CD14-positive monocyte (primary cell): ENCODE data around the gene SZT2. TPM values are rescaled to one million over a fixed set of nuclear protein-coding genes. Genes with fewer than 3 reads are reported as not detected.
A peak's percentile ranks its signal among the peaks of the same experiment; 100 is the strongest.
"Not testable (repeated sequence)": the region's sequence is repeated elsewhere in the genome, so short reads cannot be mapped to it uniquely, and the experiment has no call there.

Experiments
- DNase-seq, 3 donors: peaks; one replicate each; pipeline ENCODE4 v3.0.0-alpha.2; 2011 to 2022
- H2AFZ ChIP-seq: 2 replicates; pipeline ENCODE4 v1.6.0; 2012; ENCODE audit warnings: mild to moderate bottlenecking, low read depth, low read length, inconsistent platforms; ENCODE audit not compliant: insufficient read depth, poor library complexity, severe bottlenecking
- H3K27ac ChIP-seq, 2 donors: 1 replicate in 1 of 2; 2 replicates in 1 of 2; pipeline ENCODE4 v1.5.1; 2012 to 2013; ENCODE audit warnings: low read length in 2 of 2, control low read depth in 1 of 2, inconsistent platforms in 1 of 2, low read depth in 1 of 2, mild to moderate bottlenecking in 1 of 2
- H3K27me3 ChIP-seq, 2 donors: one replicate each; pipeline versions ENCODE4 v1.6.0 to v1.6.1; 2011 to 2013; ENCODE audit warnings: low read length in 2 of 2; ENCODE audit not compliant: control insufficient read depth in 2 of 2, insufficient read depth in 2 of 2
- H3K36me3 ChIP-seq, 2 donors: replicated peaks in 1 of 2; 1 replicate in 1 of 2; 2 replicates in 1 of 2; pipeline versions ENCODE4 v1.5.1 to v1.6.1; 2012 to 2013; ENCODE audit warnings: low read length in 2 of 2, control low read depth in 1 of 2, inconsistent platforms in 1 of 2, mild to moderate bottlenecking in 1 of 2; ENCODE audit not compliant: insufficient read depth in 2 of 2, control insufficient read depth in 1 of 2
- H3K4me1 ChIP-seq, 2 donors: 1 replicate in 1 of 2; 2 replicates in 1 of 2; pipeline versions ENCODE4 v1.5.1 to v1.6.1; 2012 to 2013; ENCODE audit warnings: low read length in 2 of 2, control low read depth in 1 of 2, inconsistent platforms in 1 of 2, mild to moderate bottlenecking in 1 of 2, moderate library complexity in 1 of 2; ENCODE audit not compliant: insufficient read depth in 2 of 2, control insufficient read depth in 1 of 2
- H3K4me2 ChIP-seq: replicated peaks from 2 replicates; pipeline ENCODE3; 2012; ENCODE audit warnings: low read length, moderate library complexity, mild to moderate bottlenecking; ENCODE audit not compliant: poor library complexity, severe bottlenecking; ENCODE audit errors: extremely low read depth
- H3K4me3 ChIP-seq, 3 experiments: fragments of 200-600 bp in 1 of 3; sonication (generic) in 1 of 3; replicated peaks in 1 of 3; 1 replicate in 2 of 3; 2 replicates in 1 of 3; pipeline ENCODE4 v1.5.1; 2011 to 2013; ENCODE audit warnings: low read length in 3 of 3, mild to moderate bottlenecking in 3 of 3, control low read depth in 2 of 3, low read depth in 2 of 3, inconsistent platforms in 1 of 3, moderate library complexity in 1 of 3
- H3K79me2 ChIP-seq: 2 replicates; pipeline ENCODE4 v1.6.0; 2012; ENCODE audit warnings: mild to moderate bottlenecking, control low read depth, inconsistent platforms, low read length, moderate library complexity; ENCODE audit not compliant: insufficient read depth
- H3K9ac ChIP-seq: 2 replicates; pipeline ENCODE4 v1.6.0; 2017; ENCODE audit warnings: low read length, mild to moderate bottlenecking; ENCODE audit not compliant: insufficient read depth, poor library complexity, severe bottlenecking
- H3K9me3 ChIP-seq, 2 donors: replicated peaks in 1 of 2; 1 replicate in 1 of 2; 2 replicates in 1 of 2; pipeline versions ENCODE4 v1.5.1 to v1.6.1; 2012 to 2013; ENCODE audit warnings: low read length in 2 of 2, control low read depth in 1 of 2; ENCODE audit not compliant: control insufficient read depth in 1 of 2, insufficient read depth in 1 of 2
- H4K20me1 ChIP-seq: 2 replicates; pipeline ENCODE4 v1.6.0; 2012; ENCODE audit warnings: mild to moderate bottlenecking, low read length, control low read depth, moderate library complexity; ENCODE audit not compliant: insufficient read depth
- H3K27ac Mint-ChIP-seq, 7 donors: one replicate each; pipeline ENCODE4 v1.8.0; 2020; ENCODE audit warnings: mild to moderate bottlenecking in 7 of 7, mixed read lengths in 7 of 7, moderate library complexity in 6 of 7, inconsistent platforms in 2 of 7
- H3K27me3 Mint-ChIP-seq, 3 donors: one replicate each; pipeline ENCODE4 v1.8.0; 2021 to 2022; ENCODE audit warnings: low read depth in 3 of 3, mild to moderate bottlenecking in 3 of 3, mixed read lengths in 3 of 3, moderate library complexity in 3 of 3, inconsistent platforms in 1 of 3
- H3K36me3 Mint-ChIP-seq, 2 donors: one replicate each; pipeline ENCODE4 v1.8.0; 2020; ENCODE audit warnings: mixed read lengths in 2 of 2, inconsistent platforms in 1 of 2, mild to moderate bottlenecking in 1 of 2
- H3K4me1 Mint-ChIP-seq: one replicate; pipeline ENCODE4 v1.8.0; 2020; ENCODE audit warnings: mild to moderate bottlenecking, mixed read lengths
- H3K4me3 Mint-ChIP-seq, 2 donors: one replicate each; pipeline ENCODE4 v1.8.0; 2020; ENCODE audit warnings: mild to moderate bottlenecking in 2 of 2, mixed read lengths in 2 of 2, moderate library complexity in 1 of 2
- H3K9me3 Mint-ChIP-seq, 7 donors: one replicate each; pipeline ENCODE4 v1.8.0; 2020 to 2022; ENCODE audit warnings: mixed read lengths in 7 of 7, mild to moderate bottlenecking in 6 of 7, moderate library complexity in 6 of 7, inconsistent platforms in 2 of 7
- WGBS: methylation state at CpG from one replicate; pipeline ENCODE4 v1.1.5; 2013; ENCODE audit warnings: missing lambda C conversion rate; ENCODE audit not compliant: insufficient coverage; 5-methylcytosine and 5-hydroxymethylcytosine counted together
- intact Hi-C, 2 donors: fragments of 100-400 bp; cut with micrococcal nuclease; formaldehyde crosslinking; loops; one replicate each; pipeline versions ENCODE4 v1.15.0 to v1.15.1; 2023
- polyA plus RNA-seq, 3 donors: library from polyadenylated mRNA; depleted of rRNA in 1 of 3; unstranded in 2 of 3; stranded (reverse) in 1 of 3; fragments of 300-500 nt in 2 of 3; fragments of >200 nt in 1 of 3; fragmentation: Illumina TruSeq in 2 of 3; gene quantifications; 1 replicate in 2 of 3; 2 replicates in 1 of 3; pipeline ENCODE4 v1.2.3, GENCODE V29; 2012 to 2021
- TF ChIP-seq, protein P1 (sequence below): fragments of 200-600 bp; IDR thresholded peaks from one replicate; pipeline ENCODE4 v1.8.0; 2022; ENCODE audit warnings: antibody characterized with exemption, mild to moderate bottlenecking

The SZT2 gene
- polyA plus RNA-seq, 3 donors = 2.4 to 29.9 (median 2.6) TPM

DNA sequence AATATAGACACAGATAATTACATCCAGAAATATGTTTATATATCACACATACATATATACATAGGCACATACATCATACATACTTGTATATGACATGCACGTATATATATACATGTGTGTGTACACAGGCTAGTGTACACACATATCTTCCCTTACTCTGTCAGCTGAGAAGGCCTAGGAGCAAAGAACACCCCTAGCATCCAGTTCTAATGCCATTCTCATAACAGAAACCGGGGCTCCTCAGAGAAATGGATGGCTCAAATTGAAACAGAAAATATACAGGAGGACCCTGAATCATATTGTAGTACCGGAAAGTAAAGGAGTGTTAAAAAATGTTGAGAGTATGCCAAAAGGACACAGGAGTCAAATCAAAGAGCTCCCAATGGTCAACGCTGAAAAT is 83.8 kb downstream of the SZT2 start:
- H3K27ac ChIP-seq = no peak overlapping the region
- no peak overlapping the region for H2AFZ ChIP-seq
- Mint-ChIP-seq H3K9me3 (peaks cover 0 to 1% (median 0%) of the 10 kb centered on the region in 7 donors), H3K36me3 (no peaks in the 10 kb centered on the region), H3K4me1 (peaks cover 10% of the 10 kb centered on the region), H3K27ac (no peak overlapping the region), H3K4me3 (no peak overlapping the region), H3K27me3 (peaks cover 0 to 5% (median 1%) of the 10 kb centered on the region in 3 donors)
- 80% methylated on average over 1 of the region's 4 CpGs for WGBS
- no peaks in the 10 kb centered on the region for H3K36me3 ChIP-seq
- no peak for DNase-seq
- no peaks in the 10 kb centered on the region for H3K4me1 ChIP-seq
- intact Hi-C loops = no loop called here
- H3K9me3 ChIP-seq = no peaks in the 10 kb centered on the region
- no peak overlapping the region for H3K4me3 ChIP-seq
- no peaks in the 10 kb centered on the region for H3K27me3 ChIP-seq
- TF ChIP-seq, protein P1, sequence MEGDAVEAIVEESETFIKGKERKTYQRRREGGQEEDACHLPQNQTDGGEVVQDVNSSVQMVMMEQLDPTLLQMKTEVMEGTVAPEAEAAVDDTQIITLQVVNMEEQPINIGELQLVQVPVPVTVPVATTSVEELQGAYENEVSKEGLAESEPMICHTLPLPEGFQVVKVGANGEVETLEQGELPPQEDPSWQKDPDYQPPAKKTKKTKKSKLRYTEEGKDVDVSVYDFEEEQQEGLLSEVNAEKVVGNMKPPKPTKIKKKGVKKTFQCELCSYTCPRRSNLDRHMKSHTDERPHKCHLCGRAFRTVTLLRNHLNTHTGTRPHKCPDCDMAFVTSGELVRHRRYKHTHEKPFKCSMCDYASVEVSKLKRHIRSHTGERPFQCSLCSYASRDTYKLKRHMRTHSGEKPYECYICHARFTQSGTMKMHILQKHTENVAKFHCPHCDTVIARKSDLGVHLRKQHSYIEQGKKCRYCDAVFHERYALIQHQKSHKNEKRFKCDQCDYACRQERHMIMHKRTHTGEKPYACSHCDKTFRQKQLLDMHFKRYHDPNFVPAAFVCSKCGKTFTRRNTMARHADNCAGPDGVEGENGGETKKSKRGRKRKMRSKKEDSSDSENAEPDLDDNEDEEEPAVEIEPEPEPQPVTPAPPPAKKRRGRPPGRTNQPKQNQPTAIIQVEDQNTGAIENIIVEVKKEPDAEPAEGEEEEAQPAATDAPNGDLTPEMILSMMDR = no peak
- no peaks in the 10 kb centered on the region for H4K20me1 ChIP-seq
- H3K79me2 ChIP-seq = no peaks in the 10 kb centered on the region
- no peak overlapping the region for H3K4me2 ChIP-seq
- H3K9ac ChIP-seq = no peak overlapping the region

DNA sequence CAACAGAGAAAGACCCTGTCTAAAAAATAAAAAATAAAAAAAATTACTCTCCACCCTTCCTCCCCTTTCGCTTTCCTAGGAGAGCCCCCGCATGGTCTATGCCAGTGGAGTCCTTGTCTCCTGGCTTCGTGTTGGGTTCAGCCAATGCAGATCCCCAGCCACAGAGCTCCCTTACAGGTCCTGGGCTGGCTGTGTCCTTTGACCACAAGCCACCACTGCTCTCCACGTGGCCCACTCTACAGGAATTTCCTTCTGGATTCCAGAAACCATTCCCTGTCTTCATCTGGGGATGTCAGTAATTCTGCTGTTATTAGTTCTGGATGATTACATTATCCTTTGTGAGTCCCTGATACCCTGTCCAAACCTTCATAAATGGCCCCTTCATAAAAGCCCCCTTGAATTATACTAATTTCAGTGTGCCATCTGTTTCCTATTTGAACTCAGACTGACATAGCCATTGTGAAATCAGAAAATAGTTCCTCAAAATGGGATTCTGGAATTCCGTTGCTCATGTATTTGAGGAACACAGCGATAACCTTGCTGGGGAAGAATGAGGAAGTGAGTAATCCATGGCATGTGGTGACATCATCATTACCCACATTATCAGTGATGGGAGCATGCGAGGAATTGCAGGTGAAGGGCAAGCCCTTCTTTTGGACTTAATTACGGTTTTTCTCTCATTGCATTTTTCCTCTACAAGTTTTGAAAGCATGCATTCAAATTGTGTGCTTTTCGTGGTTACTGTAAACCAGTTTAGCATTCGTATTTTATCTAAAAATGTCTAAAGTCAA is 86.1 kb downstream of the SZT2 start:
- H2AFZ ChIP-seq, H3K27me3 ChIP-seq, H4K20me1 ChIP-seq, H3K9me3 ChIP-seq, H3K36me3 ChIP-seq, H3K9ac ChIP-seq, H3K4me3 Mint-ChIP-seq, intact Hi-C loops, H3K27me3 Mint-ChIP-seq, H3K4me2 ChIP-seq, H3K4me1 Mint-ChIP-seq, H3K4me3 ChIP-seq, H3K79me2 ChIP-seq, H3K4me1 ChIP-seq, H3K36me3 Mint-ChIP-seq, H3K27ac ChIP-seq, H3K9me3 Mint-ChIP-seq: not testable (repeated sequence)
- H3K27ac Mint-ChIP-seq = peak overlapping the region in 1 of 7 donors; percentile 19
- DNase-seq = peak in 1 of 3 donors; percentile 42
- WGBS = 90% methylated on average over 3 of the region's 10 CpGs
